Mesendoderm (in vitro differentiated cells): ENCODE measurements around the gene C12orf75.

Experiments
- DNase-seq: peaks from one replicate; pipeline ENCODE4 v3.0.0; 2013
- H2AK5ac ChIP-seq: 2 replicates; pipeline ENCODE4 v1.6.1; 2013; ENCODE audit warnings: low read length, inconsistent platforms
- H2BK120ac ChIP-seq: 2 replicates; pipeline ENCODE4 v1.6.1; 2013; ENCODE audit warnings: low read depth, mild to moderate bottlenecking, low read length, moderate library complexity, mixed read lengths
- H2BK15ac ChIP-seq: replicated peaks from 2 replicates; pipeline ENCODE4 v1.6.1; 2013; ENCODE audit warnings: low read depth, mild to moderate bottlenecking, moderate library complexity
- H2BK5ac ChIP-seq: 2 replicates; pipeline ENCODE4 v1.6.1; 2013; ENCODE audit warnings: low read length, inconsistent platforms
- H3K18ac ChIP-seq: 2 replicates; pipeline ENCODE4 v1.6.1; 2013; ENCODE audit warnings: mild to moderate bottlenecking, low read length, mixed read lengths
- H3K23ac ChIP-seq: one replicate; pipeline ENCODE4 v1.6.1; 2013; ENCODE audit warnings: low read length
- H3K27ac ChIP-seq: 2 replicates; pipeline ENCODE4 v1.5.1; 2013; ENCODE audit warnings: low read depth, mild to moderate bottlenecking, inconsistent platforms, low read length, moderate library complexity
- H3K27me3 ChIP-seq: 2 replicates; pipeline ENCODE4 v1.6.1; 2013; ENCODE audit warnings: low read length, control low read depth, mild to moderate bottlenecking, inconsistent platforms; ENCODE audit not compliant: insufficient read depth, poor library complexity
- H3K36me3 ChIP-seq: 2 replicates; pipeline ENCODE4 v1.6.1; 2013; ENCODE audit warnings: low read length, inconsistent platforms; ENCODE audit not compliant: control insufficient read depth, insufficient read depth
- H3K4ac ChIP-seq: one replicate; pipeline ENCODE4 v1.6.1; 2013; ENCODE audit warnings: low read depth, mild to moderate bottlenecking, low read length, moderate library complexity
- H3K4me1 ChIP-seq: 2 replicates; pipeline ENCODE4 v1.6.1; 2013; ENCODE audit warnings: low read depth, low read length, inconsistent platforms; ENCODE audit not compliant: control insufficient read depth
- H3K4me2 ChIP-seq: 2 replicates; pipeline ENCODE4 v1.6.1; 2013; ENCODE audit warnings: low read length
- H3K4me3 ChIP-seq: 2 replicates; pipeline ENCODE4 v1.5.1; 2013; ENCODE audit warnings: mild to moderate bottlenecking, low read length
- H3K56ac ChIP-seq: one replicate; pipeline ENCODE4 v1.6.1; 2013; ENCODE audit warnings: low read length
- H3K79me1 ChIP-seq: 2 replicates; pipeline ENCODE4 v1.6.1; 2013; ENCODE audit warnings: low read length, inconsistent platforms
- H3K79me2 ChIP-seq: 2 replicates; pipeline ENCODE4 v1.6.1; 2013; ENCODE audit warnings: mild to moderate bottlenecking, low read length; ENCODE audit not compliant: control insufficient read depth, insufficient read depth
- H3K9ac ChIP-seq: 2 replicates; pipeline ENCODE4 v1.6.1; 2013; ENCODE audit warnings: low read length, inconsistent platforms
- H4K5ac ChIP-seq: one replicate; pipeline ENCODE4 v1.6.1; 2013; ENCODE audit warnings: low read length
- H4K8ac ChIP-seq: one replicate; pipeline ENCODE4 v1.6.1; 2013; ENCODE audit warnings: low read depth, mild to moderate bottlenecking, control low read depth, low read length, moderate library complexity
- WGBS: extraction: QIAGEN DNeasy Blood & Tissue Kit; methylation state at CpG from one replicate; pipeline ENCODE4 v1.1.7; 2013; ENCODE audit warnings: low lambda C conversion rate, missing lambda C conversion rate; ENCODE audit not compliant: insufficient coverage; ENCODE audit errors: extremely low coverage; 5-methylcytosine and 5-hydroxymethylcytosine counted together

C12orf75 gene

DNA sequence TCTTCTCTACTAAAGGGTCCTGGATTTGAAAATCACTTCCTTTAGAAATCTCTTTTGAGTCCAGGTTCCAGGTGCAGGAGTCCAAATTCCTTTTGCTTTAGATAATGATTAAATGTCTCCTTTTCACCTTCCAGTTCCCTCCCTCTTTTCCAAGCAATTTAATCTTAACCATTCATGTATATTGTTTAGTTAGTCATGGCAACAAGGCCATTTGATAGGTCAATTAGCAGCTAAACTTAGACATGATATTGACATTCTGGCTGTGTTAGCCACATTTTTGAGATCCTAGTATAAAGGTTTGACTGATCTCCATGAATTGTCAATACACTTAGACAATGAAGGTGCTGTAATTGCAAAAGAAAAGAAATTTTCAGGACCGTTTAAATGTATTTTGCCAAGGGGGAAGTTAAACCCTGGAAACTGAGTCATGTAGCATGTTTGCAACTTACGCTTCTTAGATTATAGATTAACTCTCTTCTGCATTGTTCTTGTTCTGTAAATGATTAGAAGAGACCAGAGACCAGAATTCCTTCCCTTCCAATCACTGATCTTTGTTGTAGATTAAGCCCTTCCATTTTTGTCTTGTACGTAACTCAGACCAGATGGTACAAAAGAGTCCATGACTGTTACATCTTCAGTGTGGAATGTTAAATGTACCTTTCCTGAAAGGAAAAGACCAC, 12.4 kb upstream of the C12orf75 start:
- no peak overlapping the region for H3K23ac ChIP-seq
- no peaks in the 10 kb centered on the region for H3K27me3 ChIP-seq
- H2AK5ac ChIP-seq: no peak overlapping the region
- no peak overlapping the region for H2BK120ac ChIP-seq
- no peak overlapping the region for H2BK5ac ChIP-seq
- no peaks in the 10 kb centered on the region for H3K4me1 ChIP-seq
- H4K5ac ChIP-seq: no peak overlapping the region
- no CpG with 5 or more reads among the region's 3 CpGs for WGBS
- no peak overlapping the region for H3K56ac ChIP-seq
- H3K27ac ChIP-seq: no peak overlapping the region
- H3K79me2 ChIP-seq: no peaks in the 10 kb centered on the region
- H3K36me3 ChIP-seq: no peaks in the 10 kb centered on the region
- no peak overlapping the region for H3K4me3 ChIP-seq
- no peak overlapping the region for H4K8ac ChIP-seq
- no peaks in the 10 kb centered on the region for H3K79me1 ChIP-seq
- no peak overlapping the region for H3K18ac ChIP-seq
- H2BK15ac ChIP-seq: no peak overlapping the region
- no peak for DNase-seq
- H3K4ac ChIP-seq: no peak overlapping the region
- H3K9ac ChIP-seq: no peak overlapping the region
- H3K4me2 ChIP-seq: no peak overlapping the region

DNA sequence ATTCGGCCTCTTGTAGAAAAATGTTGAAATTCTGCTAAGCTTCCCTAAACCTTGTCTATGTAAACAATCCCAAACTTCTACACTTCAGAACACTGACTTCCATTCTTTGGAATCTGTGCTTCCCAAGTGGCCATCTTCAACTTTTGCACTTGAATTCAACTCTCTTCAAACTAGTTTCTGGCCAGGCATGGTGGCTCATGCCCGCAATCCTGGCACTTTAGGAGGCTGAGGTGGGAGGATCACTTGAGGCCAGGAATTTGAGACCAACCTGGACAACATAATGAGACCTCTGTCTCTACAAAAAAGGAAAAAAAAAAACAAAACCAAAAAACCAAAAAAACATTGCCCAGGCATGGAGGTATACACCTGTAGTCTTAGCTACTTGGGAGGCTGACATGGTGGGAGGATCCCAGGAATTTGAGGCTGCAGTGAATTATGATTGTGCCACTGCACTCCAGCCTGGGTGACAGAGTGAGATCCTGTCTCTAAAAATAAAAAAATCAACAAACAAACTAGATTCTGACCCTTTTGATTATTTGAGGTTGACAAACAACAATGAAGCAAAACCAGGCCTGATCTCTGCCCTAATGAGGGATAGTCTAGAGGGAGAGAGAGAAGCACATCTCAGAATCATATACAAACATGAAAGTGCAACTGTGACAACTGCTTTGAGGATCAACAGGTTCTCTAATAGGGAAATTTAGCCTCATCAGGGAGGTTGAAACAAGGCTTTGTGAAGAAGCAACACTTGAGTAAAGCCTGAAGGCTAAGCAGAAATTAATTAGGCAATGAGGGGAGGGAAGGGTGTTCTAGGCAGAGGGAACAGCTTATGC, 11.6 kb upstream of the C12orf75 start:
- H2BK120ac ChIP-seq: no peak overlapping the region
- H3K4ac ChIP-seq: no peak overlapping the region
- no peak overlapping the region for H4K5ac ChIP-seq
- H3K79me1 ChIP-seq: no peaks in the 10 kb centered on the region
- H3K4me2 ChIP-seq: no peak overlapping the region
- no peaks in the 10 kb centered on the region for H3K4me1 ChIP-seq
- H4K8ac ChIP-seq: no peak overlapping the region
- no peak overlapping the region for H2BK15ac ChIP-seq
- H3K9ac ChIP-seq: no peak overlapping the region
- H3K27ac ChIP-seq: no peak overlapping the region
- H3K79me2 ChIP-seq: no peaks in the 10 kb centered on the region
- H2BK5ac ChIP-seq: no peak overlapping the region
- no peaks in the 10 kb centered on the region for H3K27me3 ChIP-seq
- no CpG with 5 or more reads among the region's 2 CpGs for WGBS
- DNase-seq: no peak
- H2AK5ac ChIP-seq: no peak overlapping the region
- H3K18ac ChIP-seq: no peak overlapping the region
- no peaks in the 10 kb centered on the region for H3K36me3 ChIP-seq
- no peak overlapping the region for H3K56ac ChIP-seq
- no peak overlapping the region for H3K4me3 ChIP-seq
- H3K23ac ChIP-seq: no peak overlapping the region

DNA sequence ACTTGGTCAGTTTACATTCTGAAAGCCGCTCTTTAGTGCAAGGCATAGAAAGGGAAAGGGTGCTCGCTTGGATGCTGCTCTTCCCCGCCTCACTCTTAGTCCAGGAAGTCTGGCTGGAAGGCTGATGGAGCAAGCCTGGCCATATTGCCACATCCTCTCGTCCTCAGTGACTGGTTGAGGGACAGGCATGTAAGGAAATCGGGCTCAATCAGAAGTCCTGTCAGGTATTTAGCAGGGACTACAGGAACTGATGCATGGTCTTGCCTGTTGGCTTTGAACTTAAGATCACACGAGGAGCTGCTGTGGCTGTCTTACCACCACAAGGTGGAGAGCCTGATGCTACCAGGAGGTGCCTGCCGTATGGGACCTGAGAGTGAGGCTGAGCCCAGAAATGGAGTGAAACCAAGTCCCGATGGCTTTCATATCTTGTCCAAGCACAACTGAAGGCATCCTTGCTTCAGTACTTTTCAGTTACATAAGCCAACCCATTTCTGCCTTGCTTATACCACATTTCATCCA, 10.7 kb upstream of the C12orf75 start:
- no peaks in the 10 kb centered on the region for H3K4me1 ChIP-seq
- H3K27me3 ChIP-seq: no peaks in the 10 kb centered on the region
- no peaks in the 10 kb centered on the region for H3K79me1 ChIP-seq
- H2BK120ac ChIP-seq: no peak overlapping the region
- H3K56ac ChIP-seq: no peak overlapping the region
- H2AK5ac ChIP-seq: no peak overlapping the region
- no peak overlapping the region for H4K5ac ChIP-seq
- no peak overlapping the region for H3K23ac ChIP-seq
- H3K36me3 ChIP-seq: no peaks in the 10 kb centered on the region
- no peak overlapping the region for H2BK15ac ChIP-seq
- H3K4ac ChIP-seq: no peak overlapping the region
- no peak overlapping the region for H4K8ac ChIP-seq
- WGBS: no CpG with 5 or more reads among the region's 8 CpGs
- no peak overlapping the region for H3K4me2 ChIP-seq
- no peaks in the 10 kb centered on the region for H3K79me2 ChIP-seq
- H3K4me3 ChIP-seq: no peak overlapping the region
- H3K18ac ChIP-seq: no peak overlapping the region
- peak; percentile 61 for DNase-seq
- no peak overlapping the region for H3K27ac ChIP-seq
- no peak overlapping the region for H2BK5ac ChIP-seq
- H3K9ac ChIP-seq: no peak overlapping the region

DNA sequence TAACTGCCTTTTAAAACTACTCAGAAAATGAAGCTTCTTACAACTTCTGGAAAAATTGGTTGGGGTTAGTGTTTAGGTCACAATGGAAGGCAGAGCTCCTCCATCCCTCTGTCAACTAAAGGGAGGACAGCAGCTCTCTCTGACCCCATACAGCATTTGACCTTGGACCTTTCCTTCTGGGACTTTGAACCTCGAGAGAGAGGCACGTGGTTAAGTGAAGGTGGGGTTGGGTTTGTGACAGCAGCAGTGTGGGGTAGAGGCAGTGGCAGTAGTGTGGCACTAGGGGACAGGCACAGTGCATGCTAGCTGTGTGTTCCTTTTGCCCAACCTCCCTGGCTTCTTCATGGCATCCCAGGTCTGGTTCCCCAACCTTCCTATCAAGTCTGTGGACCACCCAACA, 9.4 kb upstream of the C12orf75 start:
- Histone ChIP-seq H3K27ac (no peak overlapping the region), H3K4me3 (no peak overlapping the region), H3K36me3 (no peaks in the 10 kb centered on the region), H3K79me1 (no peaks in the 10 kb centered on the region), H2AK5ac (no peak overlapping the region), H2BK15ac (no peak overlapping the region), H4K5ac (no peak overlapping the region), H3K23ac (no peak overlapping the region), H3K27me3 (no peaks in the 10 kb centered on the region), H3K18ac (no peak overlapping the region), H3K4me1 (no peaks in the 10 kb centered on the region), H3K79me2 (no peaks in the 10 kb centered on the region), H4K8ac (no peak overlapping the region), H3K4me2 (no peak overlapping the region), H3K9ac (no peak overlapping the region), H2BK5ac (no peak overlapping the region), H2BK120ac (no peak overlapping the region), H3K4ac (no peak overlapping the region), H3K56ac (no peak overlapping the region)
- no peak for DNase-seq
- WGBS: no CpG with 5 or more reads among the region's 2 CpGs

DNA sequence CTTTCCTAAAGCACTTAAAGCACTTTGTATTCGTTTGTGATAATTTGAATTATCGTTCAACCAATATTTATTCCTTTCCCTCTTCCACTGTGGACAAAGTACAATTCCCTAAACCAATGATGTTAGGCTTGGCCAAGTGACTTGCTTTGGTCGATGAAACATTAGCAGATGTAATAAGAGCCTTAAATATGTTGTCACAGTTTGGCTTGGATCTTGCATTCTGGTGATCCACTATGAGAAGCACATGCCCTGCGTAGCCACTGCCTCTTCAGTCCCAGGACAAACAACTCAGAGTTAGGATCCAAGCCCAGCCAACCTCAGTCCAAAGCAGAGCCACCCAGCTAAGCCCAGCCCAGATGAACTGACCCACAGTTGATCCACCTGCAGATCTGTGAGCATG, 8.4 kb upstream of the C12orf75 start:
- H2AK5ac ChIP-seq: no peak overlapping the region
- no peak overlapping the region for H3K4me3 ChIP-seq
- no peak overlapping the region for H4K8ac ChIP-seq
- no peak overlapping the region for H3K56ac ChIP-seq
- no peaks in the 10 kb centered on the region for H3K4me1 ChIP-seq
- no peaks in the 10 kb centered on the region for H3K36me3 ChIP-seq
- H3K27me3 ChIP-seq: no peaks in the 10 kb centered on the region
- no peak overlapping the region for H3K27ac ChIP-seq
- H3K18ac ChIP-seq: no peak overlapping the region
- H3K4ac ChIP-seq: no peak overlapping the region
- H3K79me1 ChIP-seq: no peaks in the 10 kb centered on the region
- H3K79me2 ChIP-seq: no peaks in the 10 kb centered on the region
- no peak overlapping the region for H3K9ac ChIP-seq
- DNase-seq: no peak
- no peak overlapping the region for H2BK5ac ChIP-seq
- H3K23ac ChIP-seq: no peak overlapping the region
- no CpG with 5 or more reads among the region's 4 CpGs for WGBS
- no peak overlapping the region for H2BK120ac ChIP-seq
- no peak overlapping the region for H2BK15ac ChIP-seq
- no peak overlapping the region for H3K4me2 ChIP-seq
- H4K5ac ChIP-seq: no peak overlapping the region
